Stimulated activated CD8-positive, alpha-beta memory T cell treated with anti-CD3 and anti-CD28 coated beads, Interleukin-15, amount 100 ng/mL, for 1 hour (primary cell): ENCODE data around the gene TTC28.

Experiments
- DNase-seq: peaks from one replicate; pipeline ENCODE4 v3.0.0-alpha.2; 2020; ENCODE audit warnings: low read depth

The TTC28 gene

DNA sequence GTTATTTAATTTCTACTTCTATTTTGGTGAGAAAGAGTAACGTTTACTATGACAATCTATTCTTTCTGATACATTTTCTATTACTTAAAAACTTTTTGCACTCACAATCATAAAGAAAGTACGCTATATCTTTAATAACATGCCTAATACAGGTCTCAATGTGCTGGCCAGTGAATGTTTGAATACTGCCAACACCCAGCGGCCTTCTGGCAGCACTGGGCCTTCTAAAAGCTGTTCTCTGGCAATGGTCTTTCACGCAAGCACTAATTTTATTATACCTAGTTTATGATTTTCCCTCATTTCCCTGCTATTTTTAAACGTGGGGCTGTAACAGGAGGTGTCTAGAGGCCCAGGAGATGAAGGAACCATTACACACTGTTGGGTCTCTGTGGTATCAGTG lies 410.8 kb downstream of the TTC28 start:
- no peak for DNase-seq

- DNase-seq = no peak
These were observed 411.5 kb downstream of the TTC28 start for GRCh38 chr22:28268171-28268570.

DNA sequence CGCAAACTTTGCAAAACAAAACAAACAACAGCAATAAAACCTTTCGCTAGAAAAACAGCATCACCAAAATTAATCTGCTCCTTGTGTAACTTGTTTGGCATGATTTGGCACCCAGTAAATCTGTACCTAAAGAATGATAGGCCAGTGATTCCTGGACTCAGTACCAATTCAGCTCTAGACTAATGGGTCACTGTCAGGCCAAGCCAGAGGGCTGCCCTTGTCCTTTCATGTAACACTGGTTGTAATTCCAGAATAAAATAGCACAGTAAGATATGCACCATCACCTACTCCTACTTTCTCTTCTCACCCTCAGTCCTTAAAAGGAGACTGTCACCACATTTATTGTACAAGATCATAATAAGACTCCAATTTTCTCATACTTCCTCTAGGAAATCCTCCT lies 419.0 kb downstream of the TTC28 start:
- no peak for DNase-seq

DNA sequence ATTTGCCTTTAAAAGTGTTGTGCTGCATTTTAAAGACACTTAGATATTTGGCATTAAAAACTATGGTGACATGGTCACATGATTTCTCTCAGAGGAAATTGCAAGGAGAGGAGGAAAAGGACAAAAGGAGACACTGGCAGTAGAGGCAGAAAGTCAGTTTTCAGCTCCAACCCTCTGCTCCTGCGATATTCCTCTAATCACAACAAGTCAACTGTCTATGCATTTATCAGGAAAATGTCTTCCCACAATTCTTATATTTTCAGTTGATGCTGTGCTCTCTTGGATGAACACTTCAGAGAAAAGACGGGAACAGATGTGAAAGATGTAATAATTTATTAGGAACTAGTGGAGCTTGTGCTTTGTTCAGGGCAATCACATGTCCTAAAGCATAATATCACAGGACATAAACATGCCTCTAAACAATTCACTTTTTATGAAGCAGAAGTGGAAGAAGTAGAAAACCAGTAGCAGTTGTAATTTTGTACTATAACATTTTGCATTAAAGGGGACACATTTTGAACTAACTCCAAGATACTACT lies 419.8 kb downstream of the TTC28 start:
- no peak for DNase-seq

- no peak for DNase-seq
These were observed 425.2 kb downstream of the TTC28 start for GRCh38 chr22:28254396-28254795.

DNA sequence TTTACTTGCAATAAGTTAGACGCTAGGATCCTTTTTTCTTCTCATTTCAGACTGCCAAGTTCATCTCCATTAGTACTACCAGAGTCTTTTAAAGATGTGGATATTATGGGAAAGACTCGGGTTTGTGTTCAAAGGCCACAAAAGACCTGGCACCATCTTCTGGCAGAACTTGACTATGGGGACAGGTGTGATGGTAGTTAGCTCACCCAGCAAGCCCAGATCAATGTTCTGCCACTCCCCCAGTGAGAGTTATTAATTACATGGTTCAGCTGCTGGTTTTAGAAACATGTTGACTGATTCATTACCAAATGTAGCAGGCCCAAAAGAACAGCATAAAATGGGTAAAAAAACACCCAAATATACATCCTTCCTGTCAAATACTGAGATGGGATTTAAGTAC lies 427.1 kb downstream of the TTC28 start:
- DNase-seq = no peak

DNA sequence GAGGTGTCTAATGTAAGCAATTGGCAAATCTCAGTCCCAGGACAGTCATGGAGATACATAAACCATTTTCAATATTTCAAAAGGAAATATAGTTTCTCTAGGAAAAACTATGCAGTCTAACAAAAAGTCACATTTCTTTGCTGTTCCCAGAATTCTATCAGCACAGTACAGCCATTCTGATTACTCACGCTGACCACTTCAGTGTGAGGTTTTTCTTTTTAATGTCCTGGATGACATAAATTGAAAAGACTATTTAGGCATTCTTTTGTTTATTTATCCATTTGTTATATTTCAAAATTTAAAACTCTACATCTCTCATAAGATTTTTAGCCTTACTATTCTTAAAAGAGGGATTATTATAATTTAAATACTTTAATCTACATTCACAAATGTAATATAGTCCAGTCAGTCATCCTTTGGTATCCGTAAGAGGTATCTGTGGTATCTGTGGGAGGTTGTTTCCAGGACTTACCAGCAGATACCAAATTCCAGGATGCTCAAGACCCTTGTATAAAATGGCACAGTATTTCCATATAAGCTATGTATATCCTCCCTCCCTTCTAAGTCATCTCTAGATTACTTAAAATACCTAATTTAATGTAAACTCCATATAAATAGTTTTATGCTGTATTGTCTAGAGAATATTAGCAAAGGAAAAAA lies 429.5 kb downstream of the TTC28 start:
- DNase-seq = no peak

GRCh38 chr22:28249402-28249801 lies 430.2 kb downstream of the TTC28 start:
- DNase-seq = no peak

GRCh38 chr22:28247667-28248363 lies 431.8 kb downstream of the TTC28 start:
- no peak for DNase-seq

DNA sequence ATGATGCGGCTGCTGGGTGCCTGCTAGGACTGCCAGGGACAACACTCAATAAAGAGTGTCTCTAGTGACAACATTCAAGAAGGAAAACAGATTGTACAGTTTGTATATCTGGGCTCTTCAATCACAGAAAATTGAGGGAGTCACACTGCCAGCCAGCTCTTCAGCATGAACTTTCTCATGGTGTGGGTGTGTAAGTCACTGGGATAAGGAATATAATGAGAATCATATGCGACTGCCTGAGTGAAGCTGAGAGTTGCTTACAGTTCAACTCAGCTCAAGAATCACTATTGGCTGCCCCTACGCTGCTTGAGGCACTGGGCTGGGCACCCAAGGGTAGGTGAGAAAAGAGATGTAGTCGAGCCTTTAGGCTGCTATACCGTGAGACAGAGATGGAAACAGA lies 432.5 kb downstream of the TTC28 start:
- no peak for DNase-seq

- DNase-seq = no peak
These were observed 433.2 kb downstream of the TTC28 start for GRCh38 chr22:28246397-28246796.

- no peak for DNase-seq
These were observed 433.9 kb downstream of the TTC28 start for GRCh38 chr22:28245579-28246224.

- no peak for DNase-seq
These were observed 434.9 kb downstream of the TTC28 start for GRCh38 chr22:28244757-28245156.

GRCh38 chr22:28243539-28243938 lies 436.1 kb downstream of the TTC28 start:
- DNase-seq = no peak

DNA sequence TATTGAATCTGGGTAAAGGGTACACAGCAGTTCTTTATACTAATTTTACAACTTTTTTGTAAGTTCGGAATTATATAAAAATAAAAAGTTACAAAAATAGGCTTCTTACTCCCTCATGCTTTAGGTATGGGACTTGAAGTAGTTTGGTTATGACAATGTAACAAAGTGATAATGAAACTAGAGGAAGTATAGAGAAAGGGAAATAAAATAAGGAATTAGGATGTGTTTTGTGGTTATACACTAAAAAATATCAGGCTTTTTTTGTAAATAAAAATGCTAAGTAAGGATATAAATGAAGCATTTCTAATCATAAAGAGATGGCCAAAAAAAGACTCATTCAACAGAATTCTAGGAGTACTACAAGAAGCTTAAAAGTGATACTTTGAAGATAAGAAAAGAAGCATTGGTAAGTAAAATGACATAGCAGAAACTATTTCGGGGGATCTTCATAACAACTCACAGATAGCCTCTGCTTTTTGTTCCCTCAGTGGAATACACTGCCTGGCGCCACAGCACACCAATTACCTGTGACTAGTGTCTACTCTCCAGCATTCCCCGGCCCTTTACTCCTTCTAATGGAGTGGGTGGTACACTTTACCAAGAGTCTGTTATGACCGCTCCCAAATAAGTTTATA lies 437.9 kb downstream of the TTC28 start:
- no peak for DNase-seq

DNA sequence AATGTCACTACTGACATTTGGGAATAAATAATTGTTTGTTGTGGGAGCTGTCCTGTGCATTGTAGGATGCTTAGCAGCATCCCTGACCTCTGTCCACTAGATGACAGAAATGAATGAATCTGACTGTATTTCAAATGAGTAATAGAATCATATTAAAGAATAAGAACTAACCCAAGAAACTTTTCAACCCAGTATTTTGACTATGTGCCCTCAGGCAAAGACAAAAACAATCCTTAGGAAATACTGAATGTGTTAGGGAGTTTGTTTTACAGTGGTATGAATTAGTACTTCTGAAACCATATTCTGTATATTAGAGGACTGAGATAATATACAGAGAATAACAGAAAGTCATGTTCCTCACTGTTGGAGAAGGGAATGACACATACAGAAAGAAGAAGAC lies 439.7 kb downstream of the TTC28 start:
- DNase-seq = no peak

DNA sequence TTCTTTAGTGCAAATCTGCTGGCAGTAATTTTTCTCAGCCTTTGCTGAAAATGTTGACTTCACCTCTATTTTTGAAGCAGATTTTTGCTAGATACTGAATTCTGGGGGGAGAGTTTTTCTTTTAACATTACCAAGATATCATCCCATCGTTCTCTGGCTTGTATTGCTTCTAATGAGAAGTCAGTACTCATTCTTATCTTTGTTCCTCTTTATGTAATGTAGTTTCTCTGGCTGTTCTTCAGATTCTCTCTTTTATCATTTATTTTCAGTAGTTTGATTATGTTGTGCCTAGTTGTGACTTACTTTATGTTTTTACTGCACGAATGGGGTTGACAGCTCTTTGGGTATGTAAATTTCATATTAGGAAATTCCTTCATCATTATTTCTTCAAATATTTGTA lies 441.9 kb downstream of the TTC28 start:
- DNase-seq = no peak

DNA sequence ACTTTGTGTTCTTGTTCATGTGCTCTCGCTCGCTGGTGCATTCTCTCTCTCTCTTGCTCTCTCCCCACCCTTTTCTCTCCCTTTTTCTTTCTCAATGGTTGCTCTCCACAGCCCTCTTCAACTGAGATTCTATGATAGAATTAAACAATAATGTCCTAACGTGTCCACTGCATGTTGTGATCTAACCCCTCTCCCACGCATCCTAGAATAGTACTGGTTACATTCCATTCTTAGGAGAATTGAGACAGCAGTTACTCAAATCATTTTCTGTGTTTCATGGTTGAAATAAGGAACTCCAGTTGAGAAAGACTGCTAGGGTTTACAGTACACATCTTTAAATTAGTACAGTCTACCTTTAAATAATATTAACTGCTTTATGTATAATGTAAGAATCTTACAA lies 442.5 kb downstream of the TTC28 start:
- DNase-seq = no peak

DNA sequence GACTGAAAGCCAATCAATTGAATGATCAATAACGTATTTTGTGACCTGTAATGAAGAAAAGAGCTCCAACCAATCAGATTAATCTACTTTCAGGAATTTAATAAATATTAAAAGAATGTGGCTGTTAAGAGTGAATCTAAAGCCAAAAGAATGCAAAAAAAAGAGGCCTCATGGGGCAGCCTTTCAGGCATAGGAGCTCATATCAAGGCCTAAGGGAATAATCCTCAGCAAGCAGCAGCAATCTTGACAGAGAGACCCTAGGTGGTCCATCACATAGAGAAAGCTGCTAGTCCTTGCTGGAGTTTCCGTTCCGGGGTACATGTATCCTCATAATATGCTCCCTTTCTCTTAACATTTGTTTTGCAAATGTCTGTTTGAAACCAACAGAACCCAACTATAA lies 447.4 kb downstream of the TTC28 start:
- DNase-seq = no peak

- DNase-seq = no peak
These were observed 448.2 kb downstream of the TTC28 start for GRCh38 chr22:28231441-28231840.

DNA sequence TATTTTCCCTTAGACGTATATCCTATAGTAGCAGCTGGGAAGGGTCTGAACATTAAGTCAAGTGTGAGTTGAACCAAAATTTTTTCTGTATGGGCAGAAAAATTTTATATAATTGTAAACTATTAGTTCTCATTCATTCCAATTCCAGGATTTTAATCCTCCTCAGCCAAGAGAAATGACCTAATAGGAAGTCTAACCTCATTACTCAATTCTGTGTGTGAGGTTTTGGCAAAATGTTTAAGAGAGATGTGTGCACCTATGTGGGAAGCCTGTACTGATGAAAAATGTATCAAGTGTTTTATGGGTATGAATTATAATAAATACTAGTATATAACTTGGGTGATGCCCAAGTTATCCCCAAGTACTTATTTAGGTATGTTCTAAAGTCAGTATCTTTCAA lies 449.0 kb downstream of the TTC28 start:
- no peak for DNase-seq

GRCh38 chr22:28229566-28230485 lies 449.8 kb downstream of the TTC28 start:
- no peak for DNase-seq
